Epithelial cell of proximal tubule (primary cell): Measurements from ENCODE around the gene ECD. TPM values are rescaled to one million over a fixed set of nuclear protein-coding genes. Genes with fewer than 3 reads are reported as not detected.
"Not testable (repeated sequence)": the region's sequence is repeated elsewhere in the genome, so short reads cannot be mapped to it uniquely, and the experiment has no call there.

Experiments used
- DNase-seq: peaks from one replicate; pipeline ENCODE4 v3.0.0-alpha.2; 2011; ENCODE audit warnings: low read depth
- H3K4me3 ChIP-seq: 2 replicates; pipeline ENCODE4 v1.5.1; 2011; ENCODE audit warnings: low read depth, mild to moderate bottlenecking, low read length
- total RNA-seq: library from RNA; depleted of rRNA; stranded (reverse); fragments of >200 nt; gene quantifications from 2 replicates; pipeline ENCODE4 v1.2.3, GENCODE V29; 2015
- TF ChIP-seq, protein P1 (sequence below): conservative IDR thresholded peaks from 2 replicates; pipeline ENCODE4 v1.5.1; 2012; ENCODE audit warnings: low read depth, mild to moderate bottlenecking, low read length

The ECD gene
- total RNA-seq, 1 donor from 2014 or later: 26.0 TPM

DNA sequence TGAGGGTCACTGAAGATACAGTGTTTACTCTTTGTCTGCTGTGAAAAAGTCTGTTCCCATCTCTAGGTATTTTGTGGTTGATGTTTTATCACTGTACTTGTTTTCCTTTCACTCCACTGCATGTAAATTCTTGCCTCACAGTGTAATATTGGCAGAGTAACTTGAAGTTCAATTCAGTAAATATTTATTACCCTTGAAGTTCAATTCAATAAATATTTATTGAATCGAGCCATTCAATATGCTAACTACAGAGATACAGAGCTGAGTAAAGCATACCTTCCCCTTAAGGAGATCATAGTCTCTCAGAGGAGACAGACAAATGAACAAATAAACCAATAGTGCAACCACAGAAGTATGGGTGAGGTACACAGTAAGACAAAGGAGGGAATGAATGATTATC, 48.4 kb downstream of the ECD start:
- DNase-seq: no peak
- TF ChIP-seq, protein P1, sequence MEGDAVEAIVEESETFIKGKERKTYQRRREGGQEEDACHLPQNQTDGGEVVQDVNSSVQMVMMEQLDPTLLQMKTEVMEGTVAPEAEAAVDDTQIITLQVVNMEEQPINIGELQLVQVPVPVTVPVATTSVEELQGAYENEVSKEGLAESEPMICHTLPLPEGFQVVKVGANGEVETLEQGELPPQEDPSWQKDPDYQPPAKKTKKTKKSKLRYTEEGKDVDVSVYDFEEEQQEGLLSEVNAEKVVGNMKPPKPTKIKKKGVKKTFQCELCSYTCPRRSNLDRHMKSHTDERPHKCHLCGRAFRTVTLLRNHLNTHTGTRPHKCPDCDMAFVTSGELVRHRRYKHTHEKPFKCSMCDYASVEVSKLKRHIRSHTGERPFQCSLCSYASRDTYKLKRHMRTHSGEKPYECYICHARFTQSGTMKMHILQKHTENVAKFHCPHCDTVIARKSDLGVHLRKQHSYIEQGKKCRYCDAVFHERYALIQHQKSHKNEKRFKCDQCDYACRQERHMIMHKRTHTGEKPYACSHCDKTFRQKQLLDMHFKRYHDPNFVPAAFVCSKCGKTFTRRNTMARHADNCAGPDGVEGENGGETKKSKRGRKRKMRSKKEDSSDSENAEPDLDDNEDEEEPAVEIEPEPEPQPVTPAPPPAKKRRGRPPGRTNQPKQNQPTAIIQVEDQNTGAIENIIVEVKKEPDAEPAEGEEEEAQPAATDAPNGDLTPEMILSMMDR: no peak

DNA sequence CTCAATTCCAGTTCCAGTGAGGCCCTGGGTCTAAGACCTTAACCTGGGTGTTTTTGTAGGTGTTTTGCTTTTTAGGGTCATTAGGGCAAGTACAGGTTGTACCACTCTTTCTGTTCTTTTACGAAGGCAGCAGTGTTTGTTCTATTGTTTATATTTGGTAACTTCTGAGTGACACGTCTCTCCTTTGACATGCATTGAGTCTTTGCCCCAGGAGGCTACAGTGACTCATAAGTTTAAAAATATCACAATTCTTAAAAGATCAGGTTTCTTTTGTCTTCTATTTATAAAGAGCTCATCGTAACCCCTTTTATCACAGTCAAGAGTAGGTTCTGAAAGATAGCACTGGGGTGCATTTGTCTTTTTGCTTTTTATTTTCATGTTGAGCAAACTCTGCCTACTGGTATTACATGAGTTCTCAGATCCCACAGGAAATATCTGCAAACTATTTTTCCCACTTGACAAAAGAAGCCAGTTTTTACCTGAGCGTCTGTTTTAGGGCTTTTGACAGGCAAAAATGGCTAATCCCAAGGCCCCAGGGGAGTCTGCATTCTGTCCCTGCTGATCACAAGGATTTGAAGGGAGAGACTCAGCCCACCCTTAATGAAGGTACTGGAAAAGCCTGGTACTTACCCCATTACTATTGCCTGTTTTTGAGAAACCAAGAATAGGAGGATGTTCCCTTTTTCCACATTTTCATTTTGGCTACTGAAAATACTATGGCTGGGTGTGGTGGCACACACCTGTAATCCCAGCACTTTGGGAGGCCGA, 49.6 kb downstream of the ECD start:
- no peak for DNase-seq
- TF ChIP-seq, protein P1: no peak
- no peak overlapping the region for H3K4me3 ChIP-seq

More for the DNA sequence above, 48.4 kb downstream of the ECD start:
- H3K4me3 ChIP-seq: no peak overlapping the region

DNA sequence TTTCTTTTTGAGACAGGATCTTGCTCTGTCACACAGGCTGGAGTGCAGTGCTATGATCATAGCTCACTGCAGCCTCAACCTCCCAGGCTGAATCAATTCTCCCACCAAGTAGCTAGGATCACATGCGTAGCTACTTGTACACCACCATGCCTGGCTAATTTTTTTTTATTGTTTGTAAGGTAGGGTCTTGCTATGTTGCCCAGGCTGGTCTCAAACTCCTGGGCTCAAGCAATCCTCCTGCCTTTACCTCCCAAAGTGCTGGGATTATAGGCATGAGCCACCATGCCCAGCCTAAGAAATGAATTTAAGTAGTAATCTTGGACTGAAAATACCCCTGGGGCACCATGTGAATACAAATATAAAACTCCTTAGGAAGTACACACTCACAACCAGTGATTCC, 51.8 kb downstream of the ECD start:
- no peak for DNase-seq
- H3K4me3 ChIP-seq: no peak overlapping the region
- TF ChIP-seq, protein P1: no peak

DNA sequence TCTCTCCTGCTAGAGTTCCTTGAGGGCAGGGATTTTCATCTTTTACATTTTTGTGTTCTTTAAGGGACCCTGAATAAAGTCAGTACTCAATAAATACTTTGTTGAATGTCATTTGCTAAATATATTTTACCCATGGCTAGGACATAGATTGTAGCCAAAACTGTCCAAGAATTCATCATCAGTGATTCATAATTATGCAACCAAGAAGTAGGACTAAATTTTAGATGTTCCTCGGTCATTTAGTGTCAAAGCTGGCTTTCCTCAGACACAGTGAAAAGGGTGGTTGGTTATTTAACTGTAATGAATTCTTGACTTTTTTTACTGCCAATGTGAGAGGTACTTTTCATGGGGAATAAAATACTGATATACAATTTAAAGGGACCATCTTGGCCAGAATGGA, 54.3 kb downstream of the ECD start:
- H3K4me3 ChIP-seq: no peak overlapping the region
- DNase-seq: no peak

DNA sequence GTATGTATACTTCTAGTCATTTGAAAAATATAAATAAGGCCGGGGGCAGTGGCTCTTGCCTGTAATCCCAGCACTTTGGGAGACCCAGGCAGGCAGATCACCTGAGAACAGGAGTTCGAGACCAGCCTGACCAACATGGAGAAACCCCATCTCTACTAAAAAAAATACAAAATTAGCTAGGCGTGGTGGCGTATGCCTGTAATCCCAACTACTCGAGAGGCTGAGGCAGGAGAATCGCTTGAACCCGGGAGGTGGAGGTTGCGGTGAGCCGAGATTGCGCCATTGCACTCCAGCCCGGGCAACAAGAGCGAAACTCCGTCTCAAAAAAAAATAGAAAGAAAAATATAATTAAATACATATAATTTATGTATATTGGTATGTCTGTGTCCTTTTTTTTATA, 55.8 kb downstream of the ECD start:
- H3K4me3 ChIP-seq, DNase-seq: not testable (repeated sequence)

More for the DNA sequence above, 54.3 kb downstream of the ECD start:
- TF ChIP-seq, protein P1: no peak

DNA sequence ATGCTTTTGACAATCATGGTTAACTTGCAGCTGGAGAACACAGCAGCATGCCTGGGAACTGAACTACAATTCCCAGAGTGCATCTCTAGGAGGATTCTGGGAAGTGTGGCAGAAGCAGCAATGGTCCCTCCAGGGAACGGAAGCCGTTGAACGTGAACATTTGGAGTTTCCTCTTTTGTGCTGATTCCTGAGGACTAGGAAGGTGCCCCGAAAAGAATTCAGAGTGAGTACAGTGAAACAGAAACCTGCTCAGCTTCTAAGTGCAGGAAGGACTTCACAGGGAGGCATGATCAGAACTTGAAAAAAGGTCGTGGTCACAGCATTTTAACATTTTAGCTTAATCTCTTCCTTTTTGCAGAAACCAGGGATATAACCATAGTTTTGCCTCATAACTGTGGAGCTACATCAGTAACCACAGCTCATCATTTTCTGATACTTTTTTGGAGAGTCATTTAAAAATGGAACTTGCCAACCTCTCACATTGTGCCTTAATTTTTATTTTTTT, 57.4 kb downstream of the ECD start, which contains the start of gene NUDT13:
Gene NUDT13 (plus strand): TSS at position 111 of the 505 bp plus-strand sequence. CDS start 3,911 bp downstream, outside the sequence.
- TF ChIP-seq, protein P1: no peak
- no peak for DNase-seq
- peak within 1 kb of the TSS; percentile 62 for H3K4me3 ChIP-seq

DNA sequence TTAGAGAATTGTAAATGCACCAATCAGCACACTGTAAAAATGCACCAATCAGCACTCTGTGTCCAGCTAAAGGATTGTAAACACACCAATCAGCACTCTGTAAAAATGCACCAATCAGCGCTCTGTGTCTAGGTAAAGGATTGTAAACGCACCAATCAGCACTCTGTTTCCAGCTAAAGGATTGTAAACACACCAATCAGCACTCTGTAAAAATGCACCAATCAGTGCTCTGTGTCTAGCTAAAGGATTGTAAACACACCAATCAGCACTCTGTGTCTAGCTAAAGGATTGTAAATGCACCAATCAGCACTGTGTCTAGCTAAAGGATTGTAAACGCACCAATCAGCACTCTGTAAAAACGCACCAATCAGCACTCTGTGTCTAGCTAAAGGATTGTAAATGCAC, 58.6 kb downstream of the ECD start:
- not testable (repeated sequence) for DNase-seq, H3K4me3 ChIP-seq

DNA sequence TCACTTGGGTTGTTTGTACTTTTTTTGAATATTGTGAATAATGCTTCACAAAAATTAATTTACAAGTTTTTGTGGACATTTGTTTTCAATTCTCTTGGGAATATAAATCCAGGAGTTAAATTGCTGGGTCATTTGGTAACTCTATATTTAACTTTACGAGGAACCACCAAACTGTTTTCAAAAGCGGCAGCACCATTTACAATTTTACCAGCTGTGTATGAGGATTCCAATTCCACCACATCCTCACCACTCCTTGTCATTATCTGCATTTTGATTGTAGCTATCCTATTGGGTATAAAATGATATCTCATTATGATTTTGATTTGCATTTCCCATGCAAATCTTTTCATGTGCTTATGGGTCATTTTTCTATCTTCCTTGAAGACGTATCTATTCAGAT, 61.5 kb downstream of the ECD start:
- H3K4me3 ChIP-seq: no peak overlapping the region

More for the DNA sequence above, 61.5 kb downstream of the ECD start:
- DNase-seq: no peak
- TF ChIP-seq, protein P1: no peak
